ENCODE measurements around the gene MAST4.

The MAST4 gene

DNA sequence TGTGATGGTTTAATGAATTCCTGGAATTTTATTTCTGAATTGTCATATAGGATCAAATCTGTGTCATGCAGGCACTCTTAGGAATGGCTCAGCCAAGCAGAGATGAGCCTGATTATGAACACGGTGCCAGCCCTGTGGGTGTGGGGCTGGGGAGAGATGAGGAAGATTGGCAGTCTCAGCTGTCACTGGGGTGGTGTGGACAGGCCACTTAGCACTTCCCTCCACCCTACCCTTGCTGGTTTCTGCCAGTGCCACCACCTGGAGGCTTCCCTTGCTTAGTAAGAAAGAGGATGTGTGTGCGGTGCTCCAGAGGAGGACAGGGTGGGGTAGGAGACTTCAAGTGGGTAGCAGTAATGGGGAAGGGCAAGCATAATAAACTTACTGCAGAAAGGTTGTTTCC lies 373.8 kb downstream of the MAST4 start:
- no peak for DNase-seq

DNA sequence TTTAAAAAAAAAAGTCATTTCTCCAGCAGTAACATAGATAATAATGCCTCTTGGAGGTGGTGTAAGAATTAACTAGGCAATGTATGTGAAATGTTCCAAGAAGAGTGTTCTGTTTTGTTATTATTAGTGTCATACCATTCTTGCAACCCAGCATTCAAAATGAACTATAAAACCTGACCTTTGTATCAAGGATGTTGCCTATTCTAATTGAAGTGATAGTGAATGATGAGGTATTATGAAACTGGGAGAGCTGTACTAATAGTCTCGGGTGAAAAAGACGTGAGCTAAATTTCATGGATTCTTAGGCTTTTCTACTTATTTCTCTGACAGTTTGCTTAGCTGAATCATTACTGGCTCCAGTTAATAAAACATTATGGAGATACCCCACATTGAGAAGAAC lies 375.8 kb downstream of the MAST4 start:
- DNase-seq: no peak

DNA sequence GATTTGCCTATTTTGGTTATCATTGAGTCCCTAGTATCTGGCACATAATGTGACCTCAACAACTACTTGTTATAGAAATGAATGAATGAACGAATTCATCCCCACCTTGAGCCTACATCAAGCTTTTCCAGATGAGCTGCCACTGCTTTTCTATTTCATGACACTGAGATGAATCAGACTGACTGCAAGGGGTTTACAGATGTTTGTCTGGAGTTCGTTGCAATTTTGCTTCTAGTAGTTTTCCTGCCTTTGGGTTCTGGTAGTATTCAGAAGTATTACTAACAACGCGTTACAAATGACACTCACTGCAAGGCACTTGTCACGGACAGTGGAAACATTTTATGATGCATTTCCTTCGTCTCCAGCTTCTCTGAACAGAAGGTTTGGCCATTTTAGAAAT lies 378.1 kb downstream of the MAST4 start:
- no peak for DNase-seq

DNA sequence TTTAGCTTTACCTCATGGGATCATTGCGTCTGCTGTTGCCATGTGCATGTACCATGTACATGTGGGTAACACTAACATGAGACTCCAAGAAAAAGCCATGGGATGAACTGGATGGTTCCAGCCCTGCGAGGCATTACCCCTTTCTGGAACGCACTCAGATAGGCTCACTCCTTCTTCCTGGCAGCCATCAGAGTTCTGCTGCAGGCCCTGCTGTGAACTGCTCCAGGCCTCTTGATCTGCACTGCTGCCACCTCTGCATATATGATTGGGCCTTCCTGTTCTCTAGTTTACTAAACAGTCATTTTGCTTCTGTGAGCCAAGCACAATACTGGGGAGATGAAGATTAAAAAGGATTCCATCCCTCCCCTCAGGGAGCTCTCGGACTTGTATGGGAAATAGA lies 379.9 kb downstream of the MAST4 start:
- no peak for DNase-seq

DNA sequence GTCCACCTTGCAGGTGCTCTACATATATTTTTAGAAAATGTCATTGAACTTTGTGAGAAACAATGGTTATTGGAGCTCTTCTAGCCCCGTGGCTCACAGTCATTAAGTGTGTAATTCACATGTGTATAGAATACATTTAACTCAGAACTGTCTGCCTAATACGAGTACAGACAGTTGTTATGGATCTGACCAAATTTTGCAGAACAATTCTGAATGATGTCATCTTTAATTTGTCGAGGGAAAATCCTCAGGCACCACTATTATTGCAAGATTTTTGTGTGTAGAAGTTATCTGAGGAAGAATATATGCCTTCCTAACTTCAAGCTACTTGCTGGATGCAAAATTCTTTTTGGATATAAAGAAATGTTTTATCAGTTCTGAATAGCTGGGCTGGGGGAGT lies 383.5 kb downstream of the MAST4 start:
- no peak for DNase-seq

DNA sequence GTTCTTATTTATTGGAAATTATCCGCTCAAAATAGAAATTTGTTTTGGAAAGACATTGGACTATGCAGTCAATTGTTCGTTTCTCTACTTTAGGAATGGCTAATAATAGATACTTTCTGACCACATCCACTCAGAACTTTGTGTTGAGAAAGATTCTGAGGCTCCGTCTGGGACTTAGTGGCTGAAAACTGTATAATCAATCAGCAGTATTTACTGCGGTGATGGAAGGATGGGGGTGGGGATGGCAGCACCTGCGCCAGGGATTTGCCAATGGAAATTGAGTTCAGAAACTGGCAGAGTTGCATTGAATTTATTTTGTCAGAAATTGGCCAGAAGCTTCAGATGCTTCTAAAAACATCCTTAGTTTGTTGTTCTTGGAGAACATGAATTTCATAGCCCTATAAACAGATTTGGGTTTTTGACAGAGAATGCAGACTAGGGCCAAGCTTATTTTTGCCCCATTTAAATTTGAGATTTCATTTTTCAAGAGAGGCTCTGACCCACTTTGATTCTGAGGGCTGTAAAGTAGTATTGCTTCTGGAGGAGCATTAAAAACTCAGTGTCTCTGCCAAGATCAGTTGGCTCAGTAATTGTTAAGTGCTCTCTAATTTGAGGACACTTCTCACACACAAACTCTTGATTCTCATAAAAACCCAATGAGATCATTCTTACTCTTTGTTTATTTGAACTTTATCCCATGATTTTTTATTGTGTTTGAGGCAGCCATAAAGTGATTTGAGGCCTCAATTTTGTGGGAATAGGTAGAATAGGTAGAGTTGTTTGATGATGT lies 385.3 kb downstream of the MAST4 start:
- DNase-seq: no peak

DNA sequence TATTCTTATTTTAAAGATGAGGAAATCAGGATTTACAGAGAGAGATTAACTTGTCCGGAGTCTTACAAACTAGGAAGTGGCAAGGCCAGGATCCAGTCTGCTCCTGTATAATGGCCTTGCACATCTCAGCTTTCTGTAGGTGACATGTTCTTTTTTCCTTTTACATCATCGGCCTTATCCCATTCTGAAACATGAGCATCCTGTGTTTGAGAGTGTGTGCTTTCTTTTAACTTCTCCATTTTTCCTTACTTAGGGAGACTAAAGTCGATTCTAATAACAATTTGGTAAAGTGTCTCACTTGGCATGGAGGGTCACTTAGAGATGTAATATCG lies 385.8 kb downstream of the MAST4 start:
- DNase-seq: no peak

DNA sequence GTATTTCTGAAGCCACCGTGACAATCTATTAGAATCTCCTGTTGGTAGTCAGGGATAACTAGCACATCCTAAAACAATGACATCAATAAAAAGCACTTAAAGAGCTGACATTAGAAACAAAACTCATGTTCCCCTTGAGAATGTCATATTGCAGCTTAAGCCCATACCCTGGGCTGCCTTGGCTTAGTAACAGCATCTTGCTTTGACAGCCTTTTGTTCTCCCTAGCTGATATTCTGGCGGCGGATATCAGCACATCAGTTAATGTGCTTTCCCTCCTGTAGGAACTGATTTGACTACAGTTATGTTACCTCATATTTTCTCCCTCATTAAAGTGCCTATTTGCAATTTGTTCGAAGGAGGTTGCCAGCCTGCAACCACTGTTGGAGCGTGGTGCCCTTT lies 386.3 kb downstream of the MAST4 start:
- no peak for DNase-seq

DNA sequence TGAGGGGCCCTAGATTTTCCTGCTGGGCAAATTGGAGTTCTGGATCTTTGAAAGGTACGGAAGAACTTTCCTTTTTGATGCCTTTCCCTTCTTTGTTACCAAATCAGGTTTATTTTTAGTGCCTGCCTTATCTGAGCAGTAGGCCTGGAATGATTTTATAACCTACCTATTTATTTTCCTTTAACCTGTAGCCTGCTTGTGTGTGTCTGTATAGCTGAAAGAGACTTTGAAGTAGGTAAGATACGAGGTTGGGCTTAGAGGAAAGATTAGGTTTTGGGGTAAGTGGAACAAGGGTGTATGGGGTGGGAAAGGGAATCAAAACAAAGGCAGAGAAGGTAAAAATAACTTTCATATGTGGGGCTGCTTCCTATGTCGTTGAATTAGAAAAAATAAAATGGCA lies 389.2 kb downstream of the MAST4 start:
- DNase-seq: no peak

DNA sequence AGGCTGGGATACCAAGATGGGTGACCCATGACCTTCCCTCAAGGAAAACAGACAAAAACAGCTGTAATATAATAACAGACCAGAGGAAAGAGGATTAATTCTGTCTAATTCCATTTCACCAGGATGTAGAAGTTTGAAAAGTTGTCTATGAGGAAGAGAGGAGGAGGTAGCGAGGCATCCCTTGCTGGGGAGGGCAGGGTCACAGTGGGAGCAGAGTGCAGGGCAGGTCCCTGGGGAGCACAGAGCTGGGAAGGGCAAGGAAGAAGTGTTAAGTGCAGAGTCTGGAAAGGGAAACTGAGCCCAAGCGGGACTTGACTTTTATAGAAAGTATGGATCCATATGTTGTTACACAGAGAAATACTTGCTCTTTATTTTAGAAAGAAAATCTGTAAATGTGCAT lies 389.8 kb downstream of the MAST4 start:
- DNase-seq: no peak

DNA sequence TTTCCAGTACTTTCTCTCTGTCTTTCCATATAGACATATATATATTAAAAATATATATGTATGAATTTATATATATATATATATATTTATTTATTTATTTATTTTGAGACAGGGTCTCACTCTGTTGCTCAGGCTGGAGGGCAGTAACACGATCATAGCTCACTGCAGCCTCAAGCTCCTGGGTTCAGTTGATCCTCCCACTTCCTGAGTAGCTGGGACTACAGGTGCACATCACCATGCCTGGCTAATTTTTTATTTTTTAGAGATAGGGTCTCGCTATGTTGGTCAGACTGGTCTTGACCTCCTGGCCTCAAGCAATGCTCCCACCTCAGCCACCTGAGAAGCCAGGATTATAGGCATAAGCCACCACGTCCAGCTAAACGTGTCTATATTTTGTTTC lies 390.3 kb downstream of the MAST4 start:
- no peak for DNase-seq

DNA sequence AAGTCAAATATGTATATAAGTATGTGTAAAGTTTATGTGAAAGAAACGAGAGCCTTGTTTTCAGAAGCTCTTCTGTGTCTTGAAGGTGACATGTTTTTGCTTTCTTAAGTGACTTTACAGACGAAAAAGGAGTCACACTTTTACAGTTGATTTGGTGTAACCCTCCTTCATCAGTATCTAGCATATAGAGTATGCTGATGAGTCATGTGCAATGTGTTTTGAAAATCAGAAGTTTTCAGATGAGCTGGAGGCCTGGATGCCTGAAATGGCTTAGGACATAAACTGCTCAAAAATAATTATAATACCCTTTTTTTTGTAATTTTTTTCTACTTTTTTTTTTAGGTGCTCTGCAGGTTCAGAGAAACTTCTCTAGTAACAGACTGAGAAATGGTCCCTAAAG lies 390.9 kb downstream of the MAST4 start:
- no peak for DNase-seq

DNA sequence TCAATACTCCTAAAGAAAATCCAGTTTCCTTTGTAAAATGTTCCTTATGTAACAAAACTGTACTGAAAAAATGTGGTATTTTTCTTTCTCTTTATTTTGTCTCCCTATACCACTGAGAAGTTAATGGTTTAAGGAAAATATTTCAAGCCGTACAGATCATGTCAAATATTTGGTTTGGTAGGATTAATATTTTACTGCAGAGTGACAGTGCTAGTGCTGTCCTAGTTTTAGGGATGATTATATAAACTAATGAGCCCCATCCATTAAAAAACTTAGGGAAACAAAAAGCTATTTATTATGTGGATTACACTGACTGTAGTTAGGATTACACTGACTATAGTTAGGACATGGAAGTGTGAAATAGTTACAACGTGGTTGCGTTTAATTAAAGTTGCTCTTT lies 391.3 kb downstream of the MAST4 start:
- no peak for DNase-seq

DNA sequence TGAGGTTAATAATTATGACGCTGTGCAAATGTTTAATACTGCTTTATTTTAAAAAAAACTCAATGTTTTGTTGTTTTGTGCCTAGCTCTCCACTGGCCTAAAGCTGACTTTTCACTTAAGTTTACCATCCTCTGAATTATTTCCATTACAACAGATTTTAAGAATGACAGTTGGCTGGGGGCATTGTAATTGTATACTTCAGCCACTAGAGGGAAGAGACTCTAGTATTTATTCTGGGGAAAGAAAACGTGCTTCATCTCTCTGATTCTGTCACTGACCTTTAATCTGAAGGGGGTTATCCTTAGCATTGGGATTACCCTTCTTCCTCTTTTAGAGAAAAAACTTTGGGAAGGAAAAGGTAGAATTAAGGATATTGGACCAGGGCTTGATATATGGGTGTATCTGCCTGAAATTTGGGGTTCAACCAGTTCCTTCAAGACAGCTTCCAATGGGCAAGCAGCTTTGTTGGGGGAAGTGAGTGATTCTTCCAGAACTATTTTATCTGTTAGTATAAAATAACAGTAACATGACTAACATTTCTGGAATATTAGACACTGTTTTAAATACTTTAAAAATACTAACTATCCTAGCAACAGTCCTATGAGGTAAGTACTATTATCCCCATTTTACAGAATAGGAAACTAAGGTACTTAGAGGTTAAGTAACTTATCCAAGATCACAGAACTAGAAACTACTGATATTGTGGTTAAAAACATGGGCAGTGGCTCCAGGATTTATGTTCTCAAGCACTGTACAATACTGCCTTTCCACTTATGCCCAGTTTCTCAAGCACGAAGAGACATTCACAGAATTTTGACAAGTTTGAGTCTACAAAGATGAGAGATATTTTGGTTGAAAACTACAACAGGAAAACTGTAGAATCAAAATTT lies 392.0 kb downstream of the MAST4 start:
- DNase-seq: no peak

DNA sequence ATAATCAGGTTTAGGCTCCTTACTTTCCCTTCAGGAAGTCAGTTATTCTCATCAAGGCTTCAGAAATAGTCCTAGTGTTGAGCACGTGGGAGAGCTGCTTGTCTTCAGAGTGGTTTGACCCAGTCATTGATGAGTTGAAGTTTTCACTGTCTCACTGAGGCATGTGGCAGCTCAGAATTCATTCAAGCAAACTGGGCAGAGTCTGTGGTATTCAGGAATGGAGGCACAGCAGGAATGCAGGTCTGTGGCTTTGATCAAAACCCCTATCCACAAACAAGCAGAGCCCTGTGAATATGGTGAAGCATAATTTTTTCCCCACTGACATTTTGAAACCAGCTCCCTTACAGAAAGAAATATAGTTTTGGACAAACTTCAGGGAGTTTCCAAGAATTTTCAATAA lies 393.1 kb downstream of the MAST4 start:
- no peak for DNase-seq

DNA sequence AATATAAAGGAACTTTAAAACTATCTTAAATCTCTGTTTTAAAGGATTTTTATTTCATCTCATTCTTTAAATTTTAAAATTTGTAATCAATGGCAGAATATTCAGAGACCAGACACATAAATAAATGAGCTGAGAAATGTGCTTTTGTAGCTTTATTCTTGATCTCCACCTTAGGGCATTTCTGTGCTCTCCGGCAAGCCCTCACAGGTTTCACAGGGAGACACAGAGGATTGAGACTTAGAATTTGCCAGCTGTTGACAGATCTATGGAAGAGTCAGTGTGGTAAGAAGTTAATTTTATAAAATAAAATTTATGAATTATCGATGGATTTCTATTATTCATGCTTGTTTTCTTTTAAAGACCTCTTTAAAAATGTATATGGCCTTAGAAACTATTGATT lies 393.6 kb downstream of the MAST4 start:
- DNase-seq: no peak

DNA sequence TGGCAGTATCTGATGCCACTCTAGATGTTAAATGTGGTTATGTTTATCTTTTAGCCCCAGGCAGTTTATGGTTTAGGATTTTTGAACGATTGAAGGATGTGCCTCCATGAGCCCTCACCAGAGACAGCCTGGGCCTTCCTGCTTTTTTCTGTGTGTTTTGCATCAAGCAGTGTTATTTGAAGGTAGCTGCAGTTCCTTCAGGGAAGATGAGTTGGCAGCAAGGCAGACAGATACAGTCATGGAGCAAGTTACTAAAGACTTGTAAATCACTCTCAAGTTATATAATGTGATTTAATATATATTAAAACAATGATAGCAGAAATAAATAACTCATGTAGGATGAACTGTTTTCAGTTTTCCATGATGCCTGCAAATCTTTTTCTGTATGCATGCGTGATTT lies 395.6 kb downstream of the MAST4 start:
- DNase-seq: no peak

DNA sequence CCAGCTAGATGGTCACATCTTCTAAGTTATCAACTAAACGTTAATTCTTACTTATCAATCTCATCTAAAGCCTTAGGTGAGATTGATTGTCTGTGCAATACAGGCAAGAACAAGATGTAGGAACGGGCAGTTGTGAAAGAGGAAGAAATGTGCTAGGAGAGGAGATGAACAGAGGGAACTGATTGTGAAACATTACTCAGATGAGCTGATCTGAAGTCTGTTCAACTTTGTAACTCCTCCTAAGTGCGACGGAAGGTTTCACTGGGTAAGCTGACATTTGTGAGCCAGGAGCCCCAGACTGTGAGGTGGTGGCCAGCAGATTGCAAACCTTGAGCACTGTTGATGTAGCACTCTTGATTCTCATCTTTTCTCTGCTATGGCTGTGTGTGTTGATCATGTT lies 396.4 kb downstream of the MAST4 start:
- no peak for DNase-seq

DNA sequence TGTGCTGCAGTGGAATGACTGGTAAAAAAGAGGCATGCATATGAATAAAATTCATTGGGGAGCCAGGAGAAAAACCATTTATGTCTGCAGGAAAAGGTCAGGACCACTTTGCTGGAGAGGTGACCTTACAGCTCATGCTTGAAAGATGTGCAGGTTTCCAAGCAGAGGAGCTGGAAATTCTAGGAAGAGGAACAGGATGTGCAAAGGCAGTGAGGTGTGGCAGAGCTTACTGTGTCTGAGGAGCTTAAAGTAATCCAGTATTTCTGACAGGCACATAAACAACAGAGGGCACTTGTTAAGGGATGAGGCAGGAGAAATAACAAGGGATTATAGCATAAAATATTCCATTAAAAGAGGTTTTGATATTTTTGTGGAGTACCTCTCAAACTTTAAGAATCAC lies 397.3 kb downstream of the MAST4 start:
- no peak for DNase-seq

DNA sequence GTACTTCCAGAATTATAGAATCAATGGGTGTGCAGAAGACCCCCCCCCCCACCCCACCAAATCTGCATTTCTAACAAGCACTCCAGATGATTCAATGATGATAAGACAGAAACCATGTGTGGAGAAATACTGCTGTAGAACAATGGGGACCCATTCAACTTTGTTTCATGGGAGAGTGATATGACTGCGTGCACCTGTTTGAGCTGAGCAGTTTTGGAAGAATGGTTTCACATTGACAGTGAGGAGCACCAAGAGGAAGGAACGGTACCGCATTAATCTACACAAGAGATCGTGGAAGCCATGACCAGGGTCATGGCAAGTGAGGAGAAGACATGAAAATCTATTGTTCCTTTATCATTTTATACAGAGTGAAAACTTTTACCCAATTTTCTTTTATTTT lies 397.7 kb downstream of the MAST4 start:
- no peak for DNase-seq

DNA sequence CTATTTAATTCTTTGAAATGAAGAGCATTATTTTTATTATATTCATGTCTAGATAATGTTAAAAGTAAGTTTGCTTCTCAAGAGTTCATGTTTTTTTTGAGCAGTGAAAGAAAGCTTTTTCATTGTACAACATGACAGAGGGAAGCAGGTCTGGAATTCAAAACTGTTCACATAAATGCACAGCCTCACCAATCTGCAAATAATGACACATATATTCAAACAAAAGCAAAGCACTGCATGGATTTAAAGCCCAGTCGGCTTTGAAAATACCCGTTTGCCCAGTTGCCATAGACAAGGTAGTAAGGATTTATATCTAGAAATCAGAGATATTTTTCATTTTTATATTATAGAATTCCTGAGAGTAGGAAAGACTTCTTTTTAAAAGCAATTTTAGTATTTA lies 398.6 kb downstream of the MAST4 start:
- no peak for DNase-seq

DNA sequence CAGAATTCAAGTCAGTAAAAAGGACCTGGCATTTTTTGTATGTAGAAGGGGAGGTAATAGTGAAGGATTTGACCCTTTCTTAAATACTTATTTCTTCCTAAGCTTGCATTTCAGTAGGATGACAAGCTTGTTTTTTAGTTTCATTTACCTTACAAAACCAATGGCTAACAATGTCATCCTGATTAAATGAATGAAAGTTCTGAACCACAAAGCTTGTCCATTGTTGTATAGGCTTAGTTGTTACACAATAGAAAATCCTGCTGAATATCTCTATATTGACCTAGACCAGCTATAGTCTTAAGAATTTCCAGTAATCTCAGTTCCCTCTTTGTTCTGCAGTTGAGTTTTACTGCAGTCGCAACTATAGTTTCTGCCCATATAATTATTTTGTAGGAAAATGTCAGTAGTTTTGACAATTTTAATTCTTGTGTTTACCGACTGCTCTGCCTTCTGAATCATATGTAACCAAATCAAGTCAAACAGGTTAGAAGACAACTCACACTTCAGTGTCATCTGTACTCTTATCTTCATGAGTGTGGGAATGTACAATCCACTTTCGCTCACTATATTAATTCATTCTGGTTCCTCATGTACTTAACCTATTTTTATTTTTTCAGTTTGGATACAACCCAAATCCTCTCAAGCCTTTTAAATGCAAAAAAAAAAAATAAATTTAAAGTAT lies 404.7 kb downstream of the MAST4 start:
- DNase-seq: no peak

DNA sequence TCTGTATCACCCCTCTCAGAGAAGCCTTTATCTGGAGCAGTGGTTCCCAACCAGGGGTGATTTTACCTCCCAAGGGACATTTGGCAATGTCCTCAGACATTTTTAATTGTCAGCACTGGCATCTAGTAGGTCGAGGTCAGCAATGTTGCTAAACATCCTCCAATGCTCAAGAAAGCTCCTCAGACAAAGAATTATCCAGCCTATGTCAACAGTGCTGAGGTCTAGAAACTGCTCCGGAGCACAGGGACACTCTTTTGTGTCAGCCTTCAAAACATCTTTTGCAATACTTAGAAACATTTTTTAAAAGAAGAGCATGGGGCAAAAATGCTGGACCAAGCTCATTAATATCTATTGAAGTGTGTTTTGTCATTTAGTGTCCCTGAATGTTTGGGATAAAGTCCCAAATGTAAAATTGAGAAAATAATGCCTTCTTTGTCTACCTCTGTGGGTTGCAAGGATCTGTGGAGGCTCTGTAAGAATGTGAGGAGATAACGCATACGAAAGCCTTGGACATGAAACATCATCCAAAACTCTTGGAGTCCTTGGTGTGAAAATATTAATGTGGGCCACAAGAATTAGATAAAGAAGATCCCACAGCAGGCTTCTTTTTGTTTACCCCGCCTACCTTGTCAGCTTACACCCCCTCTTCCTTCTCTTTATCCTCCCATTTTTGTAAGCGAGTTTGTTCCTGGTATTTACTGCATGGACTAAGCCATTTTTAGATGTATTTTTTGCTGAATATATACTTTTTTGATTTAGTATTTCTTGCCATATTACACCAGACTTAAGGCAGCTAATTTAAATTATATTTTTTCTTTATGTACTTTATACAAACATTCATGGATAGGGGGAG lies 406.9 kb downstream of the MAST4 start:
- no peak for DNase-seq

All from NCI-H446 treated with DMSO at 0.1 percent for 48 hours (cell line).